Measurements from ENCODE around the gene GFI1B. TPM values are rescaled to one million over a fixed set of nuclear protein-coding genes. Genes with fewer than 3 reads are reported as not detected.

GFI1B gene
- total RNA-seq, 1 donor from 2014 or later, result not detected

- peaks cover 40% of the 10 kb centered on the region for H3K27me3 Mint-ChIP-seq (ENCODE audit: low read depth)
- intact Hi-C loops (cut with micrococcal nuclease), result loop anchor here (10.0 kb wide), 1 partner anchor 171 kb away; no protein-coding TSS in a partner anchor
- no peaks in the 10 kb centered on the region for H3K36me3 Mint-ChIP-seq (ENCODE audit: low read depth)
- no peak overlapping the region for H3K4me3 Mint-ChIP-seq (ENCODE audit: low read depth)
- no peaks in the 10 kb centered on the region for H3K9me3 Mint-ChIP-seq
- H3K4me1 Mint-ChIP-seq (ENCODE audit: low read depth), result no peaks in the 10 kb centered on the region
- H3K27ac Mint-ChIP-seq, result no peak overlapping the region
- DNase-seq (ENCODE audit: low spot score), result no peak
Measured at GRCh38 chr9:132975961-132976360, 2.5 kb upstream of the GFI1B start.

GRCh38 chr9:132976571-132976970 is 1.9 kb upstream of the GFI1B start:
- no peak overlapping the region for H3K4me3 Mint-ChIP-seq (ENCODE audit: low read depth)
- no peaks in the 10 kb centered on the region for H3K36me3 Mint-ChIP-seq (ENCODE audit: low read depth)
- no peaks in the 10 kb centered on the region for H3K4me1 Mint-ChIP-seq (ENCODE audit: low read depth)
- no peaks in the 10 kb centered on the region for H3K9me3 Mint-ChIP-seq
- DNase-seq (ENCODE audit: low spot score), result no peak
- H3K27me3 Mint-ChIP-seq (ENCODE audit: low read depth), result peaks cover 44% of the 10 kb centered on the region
- no peak overlapping the region for H3K27ac Mint-ChIP-seq
- intact Hi-C loops (cut with micrococcal nuclease), result loop anchor here (10.0 kb wide), 1 partner anchor 172 kb away; no protein-coding TSS in a partner anchor

- H3K27ac Mint-ChIP-seq, result no peak overlapping the region
- intact Hi-C loops (cut with micrococcal nuclease), result loop anchor here (10.0 kb wide), 1 partner anchor 173 kb away; no protein-coding TSS in a partner anchor
- no peaks in the 10 kb centered on the region for H3K9me3 Mint-ChIP-seq
- no peaks in the 10 kb centered on the region for H3K4me1 Mint-ChIP-seq (ENCODE audit: low read depth)
- H3K27me3 Mint-ChIP-seq (ENCODE audit: low read depth), result peaks cover 48% of the 10 kb centered on the region
- DNase-seq (ENCODE audit: low spot score), result no peak
- no peaks in the 10 kb centered on the region for H3K36me3 Mint-ChIP-seq (ENCODE audit: low read depth)
- no peak overlapping the region for H3K4me3 Mint-ChIP-seq (ENCODE audit: low read depth)
Measured at GRCh38 chr9:132978112-132978450, 413 bp upstream of the GFI1B start.

- H3K9me3 Mint-ChIP-seq, result no peaks in the 10 kb centered on the region
- intact Hi-C loops (cut with micrococcal nuclease), result no loop called here
- DNase-seq (ENCODE audit: low spot score), result no peak
- H3K36me3 Mint-ChIP-seq (ENCODE audit: low read depth), result no peaks in the 10 kb centered on the region
- H3K4me3 Mint-ChIP-seq (ENCODE audit: low read depth), result no peak overlapping the region
- H3K27me3 Mint-ChIP-seq (ENCODE audit: low read depth), result peaks cover 51% of the 10 kb centered on the region
- H3K4me1 Mint-ChIP-seq (ENCODE audit: low read depth), result no peaks in the 10 kb centered on the region
- H3K27ac Mint-ChIP-seq, result no peak overlapping the region
Measured at GRCh38 chr9:132980157-132980556, 1.7 kb downstream of the GFI1B start.

GRCh38 chr9:132982458-132982857 is 4.0 kb downstream of the GFI1B start:
- intact Hi-C loops (cut with micrococcal nuclease), result no loop called here
- Mint-ChIP-seq H3K27me3 (ENCODE audit: low read depth) (peaks cover 46% of the 10 kb centered on the region), H3K36me3 (ENCODE audit: low read depth) (no peaks in the 10 kb centered on the region), H3K4me1 (ENCODE audit: low read depth) (no peaks in the 10 kb centered on the region), H3K9me3 (no peaks in the 10 kb centered on the region), H3K27ac (no peak overlapping the region), H3K4me3 (ENCODE audit: low read depth) (no peak overlapping the region)
- no peak for DNase-seq (ENCODE audit: low spot score)

- Mint-ChIP-seq H3K36me3 (ENCODE audit: low read depth) (no peaks in the 10 kb centered on the region), H3K27me3 (ENCODE audit: low read depth) (peaks cover 36% of the 10 kb centered on the region), H3K9me3 (no peaks in the 10 kb centered on the region), H3K27ac (no peak overlapping the region), H3K4me1 (ENCODE audit: low read depth) (no peaks in the 10 kb centered on the region), H3K4me3 (ENCODE audit: low read depth) (no peak overlapping the region)
- no peak for DNase-seq (ENCODE audit: low spot score)
- intact Hi-C loops (cut with micrococcal nuclease), result no loop called here
Measured at GRCh38 chr9:132983491-132984201, 5.2 kb downstream of the GFI1B start.

- Mint-ChIP-seq H3K9me3 (no peaks in the 10 kb centered on the region), H3K27me3 (ENCODE audit: low read depth) (peaks cover 30% of the 10 kb centered on the region), H3K4me1 (ENCODE audit: low read depth) (no peaks in the 10 kb centered on the region), H3K36me3 (ENCODE audit: low read depth) (no peaks in the 10 kb centered on the region), H3K27ac (no peak overlapping the region), H3K4me3 (ENCODE audit: low read depth) (no peak overlapping the region)
- intact Hi-C loops (cut with micrococcal nuclease), result no loop called here
- DNase-seq (ENCODE audit: low spot score), result no peak
Measured at GRCh38 chr9:132984202-132985070, 5.9 kb downstream of the GFI1B start.

GRCh38 chr9:132985071-132985350 is 6.5 kb downstream of the GFI1B start:
- Mint-ChIP-seq H3K4me3 (ENCODE audit: low read depth) (no peak overlapping the region), H3K4me1 (ENCODE audit: low read depth) (no peaks in the 10 kb centered on the region), H3K36me3 (ENCODE audit: low read depth) (no peaks in the 10 kb centered on the region), H3K9me3 (peaks cover 1% of the 10 kb centered on the region), H3K27ac (no peak overlapping the region), H3K27me3 (ENCODE audit: low read depth) (peaks cover 25% of the 10 kb centered on the region)
- DNase-seq (ENCODE audit: low spot score), result no peak
- intact Hi-C loops (cut with micrococcal nuclease), result no loop called here

GRCh38 chr9:132985489-132985888 is 7.0 kb downstream of the GFI1B start:
- peaks cover 6% of the 10 kb centered on the region for H3K9me3 Mint-ChIP-seq
- no peaks in the 10 kb centered on the region for H3K4me1 Mint-ChIP-seq (ENCODE audit: low read depth)
- intact Hi-C loops (cut with micrococcal nuclease), result no loop called here
- DNase-seq (ENCODE audit: low spot score), result no peak
- peaks cover 24% of the 10 kb centered on the region for H3K27me3 Mint-ChIP-seq (ENCODE audit: low read depth)
- no peaks in the 10 kb centered on the region for H3K36me3 Mint-ChIP-seq (ENCODE audit: low read depth)
- H3K27ac Mint-ChIP-seq, result no peak overlapping the region
- H3K4me3 Mint-ChIP-seq (ENCODE audit: low read depth), result no peak overlapping the region

- H3K27ac Mint-ChIP-seq, result no peak overlapping the region
- H3K4me1 Mint-ChIP-seq (ENCODE audit: low read depth), result no peaks in the 10 kb centered on the region
- H3K9me3 Mint-ChIP-seq, result peaks cover 6% of the 10 kb centered on the region
- H3K4me3 Mint-ChIP-seq (ENCODE audit: low read depth), result no peak overlapping the region
- no peaks in the 10 kb centered on the region for H3K36me3 Mint-ChIP-seq (ENCODE audit: low read depth)
- no peak for DNase-seq (ENCODE audit: low spot score)
- intact Hi-C loops (cut with micrococcal nuclease), result no loop called here
- H3K27me3 Mint-ChIP-seq (ENCODE audit: low read depth), result peaks cover 18% of the 10 kb centered on the region
Measured at GRCh38 chr9:132986114-132986513, 7.6 kb downstream of the GFI1B start.

GRCh38 chr9:132986640-132987620 is 8.4 kb downstream of the GFI1B start:
- H3K4me3 Mint-ChIP-seq (ENCODE audit: low read depth), result no peak overlapping the region
- peaks cover 6% of the 10 kb centered on the region for H3K9me3 Mint-ChIP-seq
- no peaks in the 10 kb centered on the region for H3K36me3 Mint-ChIP-seq (ENCODE audit: low read depth)
- intact Hi-C loops (cut with micrococcal nuclease), result no loop called here
- no peaks in the 10 kb centered on the region for H3K4me1 Mint-ChIP-seq (ENCODE audit: low read depth)
- no peak for DNase-seq (ENCODE audit: low spot score)
- no peak overlapping the region for H3K27ac Mint-ChIP-seq
- peaks cover 13% of the 10 kb centered on the region for H3K27me3 Mint-ChIP-seq (ENCODE audit: low read depth)

- intact Hi-C loops (cut with micrococcal nuclease), result no loop called here
- H3K4me1 Mint-ChIP-seq (ENCODE audit: low read depth), result peaks cover 1% of the 10 kb centered on the region
- no peaks in the 10 kb centered on the region for H3K36me3 Mint-ChIP-seq (ENCODE audit: low read depth)
- H3K27ac Mint-ChIP-seq, result no peak overlapping the region
- H3K27me3 Mint-ChIP-seq (ENCODE audit: low read depth), result peaks cover 15% of the 10 kb centered on the region
- no peak overlapping the region for H3K4me3 Mint-ChIP-seq (ENCODE audit: low read depth)
- no peak for DNase-seq (ENCODE audit: low spot score)
- peaks cover 6% of the 10 kb centered on the region for H3K9me3 Mint-ChIP-seq
Measured at GRCh38 chr9:132988244-132989013, 9.9 kb downstream of the GFI1B start.
